SK-N-SH (cell line): Measurements from ENCODE around the gene CPHXL2. TPM values are rescaled to one million over a fixed set of nuclear protein-coding genes. Genes with fewer than 3 reads are reported as not detected.

ENCODE experiments used
- CTCF ChIA-PET: fragments of 300-600, 350-600 bp; formaldehyde crosslinking; extraction: SDS; loops from one replicate; lab custom pipeline; 2021; lab: Yijun Ruan, JAX
- POLR2A ChIA-PET: fragments of 350-600 bp; sonication (Branson Sonifier 250); formaldehyde crosslinking; extraction: SDS; loops from one replicate; lab custom pipeline; 2020; ENCODE audit warnings: antibody characterized with exemption, inconsistent platforms; lab: Yijun Ruan, JAX
- DNase-seq: peaks from one replicate; pipeline ENCODE4 v3.0.0; 2012
- H2AFZ ChIP-seq: fragments of 200-600 bp; sonication (generic); 2 replicates; pipeline ENCODE4 v1.8.1; 2016; ENCODE audit warnings: antibody characterized with exemption, mild to moderate bottlenecking, low read depth
- H3F3A ChIP-seq: fragments of 200-600 bp; sonication (generic); replicated peaks from 2 replicates; pipeline ENCODE3; 2016; ENCODE audit warnings: antibody characterized with exemption, mild to moderate bottlenecking; ENCODE audit not compliant: insufficient read depth
- H3K27ac ChIP-seq, 2 experiments: fragments of 200-500 bp in 1 of 2; fragments of 200-600 bp in 1 of 2; sonication (Bioruptor generic) in 1 of 2; sonication (generic), shearing (Covaris generic) in 1 of 2; 2 replicates each; pipeline versions ENCODE4 v1.5.1 to v1.6.1; 2014 to 2016; ENCODE audit warnings: low read depth in 2 of 2, inconsistent platforms in 1 of 2, low read length in 1 of 2, mild to moderate bottlenecking in 1 of 2, mixed read lengths in 1 of 2
- H3K27me3 ChIP-seq: fragments of 200-600 bp; sonication (generic), shearing (Covaris generic); 2 replicates; pipeline ENCODE4 v1.6.1; 2016; ENCODE audit warnings: mixed run types; ENCODE audit not compliant: insufficient read depth
- H3K36me3 ChIP-seq, 2 experiments: fragments of 200-500 bp in 1 of 2; fragments of 200-600 bp in 1 of 2; sonication (Bioruptor generic) in 1 of 2; sonication (generic) in 1 of 2; replicated peaks in 1 of 2; 2 replicates each; pipeline versions ENCODE3 to v1.5.1; 2014 to 2016; ENCODE audit warnings: low read length in 1 of 2, mild to moderate bottlenecking in 1 of 2; ENCODE audit not compliant: insufficient read depth in 2 of 2, control insufficient read depth in 1 of 2
- H3K4me1 ChIP-seq, 2 experiments: fragments of 200-500 bp in 1 of 2; fragments of 200-600 bp in 1 of 2; sonication (Bioruptor generic) in 1 of 2; sonication (generic), shearing (Covaris generic) in 1 of 2; 2 replicates each; pipeline versions ENCODE4 v1.5.1 to v1.6.1; 2014 to 2016; ENCODE audit warnings: low read depth in 1 of 2, low read length in 1 of 2, mixed run types in 1 of 2; ENCODE audit not compliant: insufficient read depth in 2 of 2, control insufficient read depth in 1 of 2
- H3K4me2 ChIP-seq: fragments of 200-600 bp; sonication (generic), shearing (Covaris generic); 2 replicates; pipeline ENCODE4 v1.6.1; 2017; ENCODE audit warnings: mixed run types
- H3K4me3 ChIP-seq, 2 experiments: fragments of 200-500 bp in 1 of 2; fragments of 200-600 bp in 1 of 2; sonication (Bioruptor generic) in 1 of 2; sonication (generic), shearing (Covaris generic) in 1 of 2; 2 replicates each; pipeline versions ENCODE4 v1.5.1 to v1.8.1; 2014 to 2016; ENCODE audit warnings: low read depth in 2 of 2, inconsistent platforms in 1 of 2, low read length in 1 of 2, mild to moderate bottlenecking in 1 of 2, mixed read lengths in 1 of 2, moderate library complexity in 1 of 2
- H3K79me2 ChIP-seq: fragments of 200-600 bp; sonication (generic); 2 replicates; pipeline ENCODE4 v1.8.1; 2017; ENCODE audit warnings: mild to moderate bottlenecking; ENCODE audit not compliant: insufficient read depth
- H3K9ac ChIP-seq: fragments of 200-600 bp; sonication (generic); 2 replicates; pipeline ENCODE4 v1.6.1; 2017; ENCODE audit warnings: mixed run types
- H3K9me2 ChIP-seq: fragments of 200-600 bp; sonication (generic); 2 replicates; pipeline ENCODE4 v1.6.1; 2017; ENCODE audit warnings: mixed run types
- H3K9me3 ChIP-seq: fragments of 200-600 bp; sonication (generic); 2 replicates; pipeline ENCODE4 v1.6.1; 2017; ENCODE audit warnings: mixed run types, mild to moderate bottlenecking, moderate library complexity
- H4K20me1 ChIP-seq: fragments of 200-600 bp; sonication (generic); 2 replicates; pipeline ENCODE4 v1.6.1; 2017; ENCODE audit warnings: mild to moderate bottlenecking, mixed run types; ENCODE audit not compliant: insufficient read depth
- FOSL2 ChIP-seq: IDR thresholded peaks from 2 replicates; pipeline ENCODE4 v1.4.0; 2012; ENCODE audit warnings: low read depth, mild to moderate bottlenecking, moderate library complexity, borderline replicate concordance
- FOXJ3 ChIP-seq: sonication (generic); formaldehyde crosslinking; IDR thresholded peaks from 2 replicates; pipeline ENCODE4 v1.5.1; 2020; ENCODE audit warnings: mild to moderate bottlenecking, missing genetic modification reagents
- GATA2 ChIP-seq: sonication (generic); formaldehyde crosslinking; IDR thresholded peaks from 2 replicates; pipeline ENCODE4 v1.5.0; 2020; ENCODE audit warnings: mild to moderate bottlenecking, missing genetic modification reagents
- MXI1 ChIP-seq: IDR thresholded peaks from 2 replicates; pipeline ENCODE4 v1.6.1; 2012; ENCODE audit warnings: mild to moderate bottlenecking, low read depth, low read length, improper control_type of control experiment
- NFIC ChIP-seq: IDR thresholded peaks from 2 replicates; pipeline ENCODE4 v1.4.0; 2012; ENCODE audit warnings: borderline replicate concordance
- RCOR1 ChIP-seq: fragments of 150-350 bp; IDR thresholded peaks from 2 replicates; pipeline ENCODE4 v1.6.1; 2017; ENCODE audit warnings: antibody characterized with exemption, low read length
- SIN3A ChIP-seq: IDR thresholded peaks from 2 replicates; pipeline ENCODE4 v1.6.1; 2012; ENCODE audit warnings: low read depth, mild to moderate bottlenecking, low read length, moderate library complexity, borderline replicate concordance
- SMC3 ChIP-seq: IDR thresholded peaks from 2 replicates; pipeline ENCODE4 v1.6.1; 2012; ENCODE audit warnings: low read depth, low read length, improper control_type of control experiment
- TCF12 ChIP-seq: IDR thresholded peaks from 2 replicates; pipeline ENCODE4 v1.4.0; 2012
- USF2 ChIP-seq: fragments of 150-350 bp; IDR thresholded peaks from 2 replicates; pipeline ENCODE4 v1.6.1; 2017; ENCODE audit warnings: antibody characterized with exemption, low read length, low read depth, borderline replicate concordance
- YY1 ChIP-seq: IDR thresholded peaks from 2 replicates; pipeline ENCODE4 v1.4.0; 2012; ENCODE audit warnings: low read depth, mild to moderate bottlenecking
- WGBS: methylation state at CpG from one replicate; pipeline ENCODE4 v1.1.6; 2017; ENCODE audit warnings: low lambda C conversion rate; 5-methylcytosine and 5-hydroxymethylcytosine counted together
- polyA plus RNA-seq, 3 experiments: library from polyadenylated mRNA; depleted of rRNA; stranded (reverse); fragments of >200 nt; gene quantifications; 2 replicates each; pipeline ENCODE4 v1.2.3, GENCODE V29; 2012
- TF ChIP-seq, protein P1 (sequence below): IDR thresholded peaks from 2 replicates; pipeline ENCODE4 v1.6.1; 2012; ENCODE audit warnings: mild to moderate bottlenecking, low read depth, low read length, moderate library complexity
- TF ChIP-seq, protein P2 (sequence below): IDR thresholded peaks from 2 replicates; pipeline ENCODE4 v1.4.0; 2012; ENCODE audit warnings: low read depth

CPHXL2 gene
- polyA plus RNA-seq, 1 of the 3 experiments (the other 2 are of a cell fraction): not detected

- no peak overlapping the region for H3K4me2 ChIP-seq
- no peak overlapping the region for H3K4me3 ChIP-seq
- ChIA-PET CTCF (no interaction called here), POLR2A (no interaction called here)
- H3K27ac ChIP-seq: no peak overlapping the region
- no peaks in the 10 kb centered on the region for H3K27me3 ChIP-seq
- no peak for DNase-seq
- no peaks in the 10 kb centered on the region for H3F3A ChIP-seq
- H3K9me2 ChIP-seq: no peaks in the 10 kb centered on the region
- H3K36me3 ChIP-seq: no peaks in the 10 kb centered on the region
- no peaks in the 10 kb centered on the region for H3K79me2 ChIP-seq
- H4K20me1 ChIP-seq: no peaks in the 10 kb centered on the region
- TF ChIP-seq TCF12 (no peak), FOXJ3 (no peak), RCOR1 (no peak), NFIC (no peak), MXI1 (no peak), FOSL2 (no peak), GATA2 (CRISPR knock-in tag) (no peak), YY1 (no peak), SIN3A (no peak), SMC3 (no peak)
- TF ChIP-seq, protein P1, sequence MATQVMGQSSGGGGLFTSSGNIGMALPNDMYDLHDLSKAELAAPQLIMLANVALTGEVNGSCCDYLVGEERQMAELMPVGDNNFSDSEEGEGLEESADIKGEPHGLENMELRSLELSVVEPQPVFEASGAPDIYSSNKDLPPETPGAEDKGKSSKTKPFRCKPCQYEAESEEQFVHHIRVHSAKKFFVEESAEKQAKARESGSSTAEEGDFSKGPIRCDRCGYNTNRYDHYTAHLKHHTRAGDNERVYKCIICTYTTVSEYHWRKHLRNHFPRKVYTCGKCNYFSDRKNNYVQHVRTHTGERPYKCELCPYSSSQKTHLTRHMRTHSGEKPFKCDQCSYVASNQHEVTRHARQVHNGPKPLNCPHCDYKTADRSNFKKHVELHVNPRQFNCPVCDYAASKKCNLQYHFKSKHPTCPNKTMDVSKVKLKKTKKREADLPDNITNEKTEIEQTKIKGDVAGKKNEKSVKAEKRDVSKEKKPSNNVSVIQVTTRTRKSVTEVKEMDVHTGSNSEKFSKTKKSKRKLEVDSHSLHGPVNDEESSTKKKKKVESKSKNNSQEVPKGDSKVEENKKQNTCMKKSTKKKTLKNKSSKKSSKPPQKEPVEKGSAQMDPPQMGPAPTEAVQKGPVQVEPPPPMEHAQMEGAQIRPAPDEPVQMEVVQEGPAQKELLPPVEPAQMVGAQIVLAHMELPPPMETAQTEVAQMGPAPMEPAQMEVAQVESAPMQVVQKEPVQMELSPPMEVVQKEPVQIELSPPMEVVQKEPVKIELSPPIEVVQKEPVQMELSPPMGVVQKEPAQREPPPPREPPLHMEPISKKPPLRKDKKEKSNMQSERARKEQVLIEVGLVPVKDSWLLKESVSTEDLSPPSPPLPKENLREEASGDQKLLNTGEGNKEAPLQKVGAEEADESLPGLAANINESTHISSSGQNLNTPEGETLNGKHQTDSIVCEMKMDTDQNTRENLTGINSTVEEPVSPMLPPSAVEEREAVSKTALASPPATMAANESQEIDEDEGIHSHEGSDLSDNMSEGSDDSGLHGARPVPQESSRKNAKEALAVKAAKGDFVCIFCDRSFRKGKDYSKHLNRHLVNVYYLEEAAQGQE: no peak
- TF ChIP-seq, protein P2, sequence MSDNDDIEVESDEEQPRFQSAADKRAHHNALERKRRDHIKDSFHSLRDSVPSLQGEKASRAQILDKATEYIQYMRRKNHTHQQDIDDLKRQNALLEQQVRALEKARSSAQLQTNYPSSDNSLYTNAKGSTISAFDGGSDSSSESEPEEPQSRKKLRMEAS: no peak
- WGBS: 62% methylated on average over 5 of the region's 5 CpGs
- no peaks in the 10 kb centered on the region for H3K4me1 ChIP-seq
- H3K9ac ChIP-seq: no peak overlapping the region
- no peaks in the 10 kb centered on the region for H3K9me3 ChIP-seq
- H2AFZ ChIP-seq: no peak overlapping the region
Observed at GRCh38 chr16:75679366-75679765, 2.6 kb upstream of the CPHXL2 start.

- H3K36me3 ChIP-seq: no peaks in the 10 kb centered on the region
- H3K4me1 ChIP-seq: no peaks in the 10 kb centered on the region
- H3K4me2 ChIP-seq: no peak overlapping the region
- CTCF ChIA-PET: no interaction called here
- POLR2A ChIA-PET: no interaction called here
- H3K27me3 ChIP-seq: no peaks in the 10 kb centered on the region
- no peaks in the 10 kb centered on the region for H4K20me1 ChIP-seq
- TF ChIP-seq MXI1: no peak
- TF ChIP-seq USF2: no peak
- no peak for TF ChIP-seq FOSL2
- H3K9ac ChIP-seq: no peak overlapping the region
- no peak for DNase-seq
- no peaks in the 10 kb centered on the region for H3K79me2 ChIP-seq
- H3K9me3 ChIP-seq: no peaks in the 10 kb centered on the region
- no peaks in the 10 kb centered on the region for H3F3A ChIP-seq
- no peak overlapping the region for H3K4me3 ChIP-seq
- H3K9me2 ChIP-seq: no peaks in the 10 kb centered on the region
- H2AFZ ChIP-seq: no peak overlapping the region
- no peak overlapping the region for H3K27ac ChIP-seq
Observed at GRCh38 chr16:75667503-75667902, 9.3 kb downstream of the CPHXL2 start.
